ENCODE measurements around the gene ACIN1. TPM values are rescaled to one million over a fixed set of nuclear protein-coding genes. Genes with fewer than 3 reads are reported as not detected.

ACIN1 gene
- total RNA-seq, 1 donor from 2014 or later: 137 TPM

- Mint-ChIP-seq H3K4me1 (ENCODE audit: low read depth) (no peaks in the 10 kb centered on the region), H3K9me3 (ENCODE audit: low read depth) (no peaks in the 10 kb centered on the region), H3K27me3 (ENCODE audit: low read depth) (peaks cover 28% of the 10 kb centered on the region), H3K27ac (ENCODE audit: unreplicated experiment) (no peak overlapping the region), H3K36me3 (ENCODE audit: low read depth) (no peaks in the 10 kb centered on the region), H3K4me3 (ENCODE audit: unreplicated experiment) (no peak overlapping the region)
- TF ChIP-seq CTCF (IDR thresholded peaks at IDR 0.05): no peak
- DNase-seq (ENCODE audit: low spot score): no peak
Observed at GRCh38 chr14:23127861-23128260, 32.9 kb upstream of the ACIN1 start.

DNA sequence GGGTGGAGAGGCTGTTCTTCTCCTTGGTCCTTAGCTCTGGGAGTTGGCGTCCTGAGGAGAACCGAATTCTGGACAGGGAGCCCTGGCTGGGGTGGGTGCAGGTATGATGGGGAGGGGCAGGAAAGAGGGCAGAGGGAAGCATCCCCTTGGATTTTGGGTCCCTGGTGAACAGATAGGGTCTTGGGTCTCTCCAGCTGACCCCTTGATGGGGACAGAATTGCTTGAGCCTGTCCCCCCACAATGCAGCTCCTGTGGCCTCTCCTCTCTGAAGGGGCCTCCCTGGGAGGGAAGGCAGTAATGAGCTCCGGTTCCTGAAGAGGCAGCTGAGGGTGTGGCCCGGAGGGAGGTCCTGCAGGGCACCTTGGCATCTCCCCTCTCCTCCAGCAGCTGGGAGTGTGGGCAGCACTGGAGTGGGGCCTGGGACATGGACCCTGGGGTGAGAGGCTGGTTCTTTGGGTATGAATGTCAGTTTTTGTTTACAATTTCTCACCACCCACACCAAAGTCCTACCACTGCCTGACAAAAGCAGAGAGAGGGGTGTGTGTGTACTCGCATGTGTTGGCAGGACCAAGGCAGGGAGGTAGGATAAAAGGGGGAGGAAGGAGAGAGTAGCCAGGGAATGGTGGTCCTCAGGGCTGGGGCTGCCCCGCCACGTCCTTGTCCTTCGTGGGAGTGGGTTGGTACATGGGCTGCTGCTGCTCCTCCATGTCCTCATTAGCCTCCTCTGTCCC, 31.8 kb upstream of the ACIN1 start:
- H3K27ac Mint-ChIP-seq (ENCODE audit: unreplicated experiment): no peak overlapping the region
- no peak overlapping the region for H3K4me3 Mint-ChIP-seq (ENCODE audit: unreplicated experiment)
- no peak for TF ChIP-seq CTCF (IDR thresholded peaks at IDR 0.05)
- no peaks in the 10 kb centered on the region for H3K4me1 Mint-ChIP-seq (ENCODE audit: low read depth)
- peaks cover 28% of the 10 kb centered on the region for H3K27me3 Mint-ChIP-seq (ENCODE audit: low read depth)
- H3K9me3 Mint-ChIP-seq (ENCODE audit: low read depth): no peaks in the 10 kb centered on the region
- H3K36me3 Mint-ChIP-seq (ENCODE audit: low read depth): no peaks in the 10 kb centered on the region
- DNase-seq (ENCODE audit: low spot score): no peak

- peaks cover 25% of the 10 kb centered on the region for H3K27me3 Mint-ChIP-seq (ENCODE audit: low read depth)
- no peaks in the 10 kb centered on the region for H3K36me3 Mint-ChIP-seq (ENCODE audit: low read depth)
- DNase-seq (ENCODE audit: low spot score): no peak
- no peak overlapping the region for H3K27ac Mint-ChIP-seq (ENCODE audit: unreplicated experiment)
- no peak for TF ChIP-seq CTCF (IDR thresholded peaks at IDR 0.05)
- peaks cover 6% of the 10 kb centered on the region for H3K4me1 Mint-ChIP-seq (ENCODE audit: low read depth)
- no peak overlapping the region for H3K4me3 Mint-ChIP-seq (ENCODE audit: unreplicated experiment)
- no peaks in the 10 kb centered on the region for H3K9me3 Mint-ChIP-seq (ENCODE audit: low read depth)
Observed at GRCh38 chr14:23125933-23126524, 31.1 kb upstream of the ACIN1 start.

- H3K9me3 Mint-ChIP-seq (ENCODE audit: low read depth): no peaks in the 10 kb centered on the region
- no peak for TF ChIP-seq CTCF (IDR thresholded peaks at IDR 0.05)
- H3K27me3 Mint-ChIP-seq (ENCODE audit: low read depth): peaks cover 16% of the 10 kb centered on the region
- no peak overlapping the region for H3K4me3 Mint-ChIP-seq (ENCODE audit: unreplicated experiment)
- peaks cover 9% of the 10 kb centered on the region for H3K4me1 Mint-ChIP-seq (ENCODE audit: low read depth)
- no peak for DNase-seq (ENCODE audit: low spot score)
- H3K36me3 Mint-ChIP-seq (ENCODE audit: low read depth): no peaks in the 10 kb centered on the region
- no peak overlapping the region for H3K27ac Mint-ChIP-seq (ENCODE audit: unreplicated experiment)
Observed at GRCh38 chr14:23125011-23125410, 30.1 kb upstream of the ACIN1 start.

- H3K27ac Mint-ChIP-seq (ENCODE audit: unreplicated experiment): no peak overlapping the region
Observed at GRCh38 chr14:23124337-23124954, 29.5 kb upstream of the ACIN1 start.

More at GRCh38 chr14:23124337-23124954, 29.5 kb upstream of the ACIN1 start:
- Mint-ChIP-seq H3K36me3 (ENCODE audit: low read depth) (no peaks in the 10 kb centered on the region), H3K27me3 (ENCODE audit: low read depth) (peaks cover 13% of the 10 kb centered on the region), H3K4me1 (ENCODE audit: low read depth) (peaks cover 9% of the 10 kb centered on the region), H3K4me3 (ENCODE audit: unreplicated experiment) (no peak overlapping the region), H3K9me3 (ENCODE audit: low read depth) (no peaks in the 10 kb centered on the region)
- DNase-seq (ENCODE audit: low spot score): no peak
- TF ChIP-seq CTCF (IDR thresholded peaks at IDR 0.05): no peak
